ENCODE measurements around the gene FAM43A.

DNA sequence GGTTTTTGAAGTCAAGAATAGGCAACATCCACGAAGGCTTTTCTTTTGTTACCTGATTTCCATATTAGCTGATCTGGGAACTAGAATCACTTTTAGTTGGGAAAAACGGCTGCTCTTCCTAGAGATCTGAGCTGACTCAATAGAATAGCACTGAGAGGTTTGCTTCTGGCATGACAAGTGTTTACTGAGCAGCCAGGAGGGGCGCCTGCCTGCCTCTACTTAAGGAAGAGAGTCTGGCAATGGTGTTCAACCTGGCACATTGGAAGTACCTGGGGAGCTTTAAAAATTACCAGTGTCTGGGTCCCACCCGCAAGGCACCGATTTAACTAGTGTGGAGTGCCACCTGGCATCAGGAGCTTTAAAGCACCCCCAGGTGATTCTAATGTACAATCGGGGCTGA is 34.4 kb downstream of the FAM43A start:
- no peak for TF ChIP-seq CTCF (IDR thresholded peaks at IDR 0.05)
- no peak for TF ChIP-seq EP300 (IDR thresholded peaks at IDR 0.05)
- no peak for TF ChIP-seq POLR2AphosphoS5 (IDR thresholded peaks at IDR 0.05)
